HG02610 (cell line): Measurements from ENCODE around the gene ASTN2.

Experiments
- ATAC-seq: cut with Tn5 transposase; IDR thresholded peaks from one replicate; pipeline ENCODE4 v1.9.1; 2021; ENCODE audit warnings: mild to moderate bottlenecking, moderate library complexity; ENCODE audit not compliant: unreplicated experiment

ASTN2 gene

DNA sequence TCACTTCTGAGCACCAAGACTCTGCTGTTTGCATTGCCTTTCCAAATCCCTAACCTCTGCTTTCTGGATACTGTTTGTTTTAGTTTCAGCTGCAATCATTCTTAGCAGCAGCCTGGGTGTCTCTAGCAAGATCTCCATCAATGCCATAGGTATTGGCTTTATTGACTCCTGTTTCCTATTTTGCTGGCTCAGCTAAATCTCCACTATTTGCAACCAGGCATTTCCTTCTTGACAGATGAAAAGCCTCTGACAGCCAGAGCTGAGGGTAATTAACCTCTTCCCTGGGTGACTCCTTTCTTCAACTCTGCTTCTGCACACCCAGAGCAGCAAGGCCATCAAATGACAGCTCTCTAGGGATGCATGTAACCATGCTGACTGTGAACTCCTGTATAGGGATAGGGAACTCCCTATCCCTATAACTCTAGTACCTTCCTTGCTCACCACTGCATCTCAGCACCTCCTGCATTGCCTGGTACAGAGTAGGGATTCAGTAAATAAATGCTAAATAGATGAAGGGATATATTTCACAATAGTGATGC, 434.2 kb downstream of the ASTN2 start:
- ATAC-seq, result no peak

DNA sequence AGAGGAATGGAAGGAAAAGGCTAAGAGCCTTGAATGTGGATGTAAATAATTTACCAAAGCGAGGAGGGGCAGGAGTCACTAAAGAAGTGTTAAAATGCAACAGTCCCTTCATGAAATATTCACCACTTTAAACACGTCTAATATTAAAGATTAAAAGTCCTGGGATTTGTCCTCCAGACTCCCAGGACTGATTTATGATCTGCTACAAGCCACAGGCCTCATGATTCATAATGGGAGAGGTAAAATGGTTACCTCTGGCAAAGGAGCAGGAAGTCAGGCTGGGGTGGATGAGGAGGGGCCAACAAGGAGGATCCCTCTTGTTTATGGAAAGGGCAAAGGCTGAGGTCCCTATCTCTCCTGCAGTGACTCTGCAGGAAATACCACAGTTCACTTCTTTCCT, 435.4 kb downstream of the ASTN2 start:
- no peak for ATAC-seq

DNA sequence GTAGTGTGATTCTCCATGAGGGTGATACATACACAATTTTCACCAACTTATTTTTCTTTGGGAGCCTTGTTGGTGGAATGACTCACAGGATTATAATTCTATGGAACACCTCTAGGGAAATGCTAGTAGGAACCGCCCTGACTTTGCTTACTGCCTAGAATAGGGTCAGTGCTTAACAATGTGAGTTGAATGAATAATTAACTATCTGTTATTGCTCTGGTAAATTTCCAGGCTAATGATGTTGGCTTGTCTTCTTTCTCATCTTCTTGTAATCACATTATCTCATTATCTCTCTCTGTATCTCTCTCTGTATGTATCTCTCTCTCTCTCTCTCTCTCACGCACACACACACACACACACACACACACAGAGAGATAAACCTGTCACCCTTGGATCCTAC, 436.7 kb downstream of the ASTN2 start:
- ATAC-seq, result no peak

DNA sequence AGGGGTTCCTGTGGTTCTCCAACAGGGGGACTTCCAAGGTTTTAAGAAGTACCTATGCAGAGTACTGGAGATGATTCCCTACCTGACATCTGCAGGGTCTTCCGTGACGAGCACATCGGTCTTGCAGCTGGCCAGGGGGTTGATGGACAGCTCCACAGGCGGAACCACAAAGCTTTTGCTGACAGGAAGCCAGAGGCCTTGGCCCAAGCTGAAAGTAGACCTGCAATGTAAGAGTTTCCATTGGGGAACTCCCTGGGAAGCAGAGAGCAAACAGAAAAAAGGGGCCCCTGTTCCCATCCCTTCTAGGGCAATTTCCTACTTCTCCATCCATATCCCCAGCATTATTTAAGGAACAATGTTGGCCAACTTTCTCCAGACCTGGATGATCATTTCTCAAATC, 439.7 kb downstream of the ASTN2 start:
- ATAC-seq, result no peak

DNA sequence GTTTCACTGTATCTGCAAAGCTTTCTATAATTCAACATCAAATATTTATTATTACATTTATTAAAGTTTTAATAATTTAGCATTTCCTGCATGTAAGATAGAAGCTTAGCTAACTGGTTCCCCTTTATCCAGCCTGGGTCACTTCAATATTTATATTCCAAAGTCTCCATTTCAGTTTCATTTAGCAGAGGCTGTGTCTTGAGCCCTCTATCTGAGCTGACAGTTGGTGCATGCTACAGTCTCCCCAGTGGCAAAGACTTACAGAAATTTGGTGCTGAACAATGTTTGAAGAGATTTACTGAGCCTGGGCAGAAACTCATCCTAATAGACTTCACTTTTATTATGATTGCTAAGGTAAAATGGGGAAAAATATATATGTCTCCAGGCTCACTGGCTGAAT, 448.7 kb downstream of the ASTN2 start:
- no peak for ATAC-seq

DNA sequence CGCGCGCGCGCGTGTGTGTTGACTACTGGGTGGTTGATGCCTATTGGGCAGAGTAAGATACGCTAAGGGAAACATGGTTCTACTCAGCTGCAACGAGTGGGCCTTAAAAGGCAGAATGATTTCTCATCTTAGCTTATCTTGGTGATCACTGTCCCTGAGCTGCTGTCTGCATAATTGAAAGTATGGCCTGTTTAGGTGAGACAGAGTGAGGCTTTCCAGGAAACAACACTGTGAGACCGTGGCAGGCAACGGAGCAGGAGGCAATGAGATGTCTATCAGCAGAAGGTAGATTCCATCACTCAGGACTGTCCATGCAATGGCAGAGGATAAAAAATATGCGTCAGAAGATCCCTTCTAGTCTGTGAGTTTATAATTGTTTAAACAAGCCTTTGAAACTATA, 450.6 kb downstream of the ASTN2 start:
- no peak for ATAC-seq

DNA sequence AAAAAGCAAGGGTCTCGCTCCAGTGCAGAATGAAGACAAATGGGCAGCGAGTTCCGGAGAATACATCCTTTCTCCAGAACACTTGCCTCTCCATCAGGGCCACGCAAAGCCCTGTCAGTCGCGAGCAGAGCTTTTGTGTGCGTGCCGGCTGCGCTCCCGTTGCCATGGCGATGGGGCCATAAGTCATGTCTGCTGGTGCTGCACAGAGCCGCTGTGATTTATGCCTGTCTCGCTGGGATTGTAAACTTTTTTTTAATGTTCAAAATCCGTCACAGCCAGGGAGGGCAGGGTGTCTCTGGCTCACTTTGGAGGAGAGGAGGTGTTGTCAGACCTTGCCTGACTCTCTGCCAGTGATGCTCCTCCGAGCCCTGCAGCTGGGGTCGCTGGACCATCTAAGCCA, 455.0 kb downstream of the ASTN2 start:
- ATAC-seq, result no peak

DNA sequence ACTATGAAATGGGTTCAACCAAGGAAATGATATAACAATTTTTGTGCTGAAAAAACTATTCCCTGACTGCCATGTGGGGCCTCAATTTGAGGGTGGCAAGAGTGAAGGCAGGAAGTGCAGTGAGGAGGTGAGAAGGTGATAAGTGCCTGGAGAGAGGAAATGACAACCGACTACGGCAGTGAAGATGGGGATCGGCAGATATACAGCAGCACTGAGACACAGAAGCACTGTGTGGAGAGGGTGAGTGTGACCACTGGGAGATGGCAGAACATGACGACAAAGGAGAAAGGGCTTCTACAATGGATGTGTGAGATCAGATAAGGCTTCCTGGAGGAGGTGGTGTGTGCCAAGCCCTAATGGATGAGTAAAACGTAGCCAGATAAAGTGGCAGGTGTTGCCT, 456.0 kb downstream of the ASTN2 start:
- no peak for ATAC-seq

DNA sequence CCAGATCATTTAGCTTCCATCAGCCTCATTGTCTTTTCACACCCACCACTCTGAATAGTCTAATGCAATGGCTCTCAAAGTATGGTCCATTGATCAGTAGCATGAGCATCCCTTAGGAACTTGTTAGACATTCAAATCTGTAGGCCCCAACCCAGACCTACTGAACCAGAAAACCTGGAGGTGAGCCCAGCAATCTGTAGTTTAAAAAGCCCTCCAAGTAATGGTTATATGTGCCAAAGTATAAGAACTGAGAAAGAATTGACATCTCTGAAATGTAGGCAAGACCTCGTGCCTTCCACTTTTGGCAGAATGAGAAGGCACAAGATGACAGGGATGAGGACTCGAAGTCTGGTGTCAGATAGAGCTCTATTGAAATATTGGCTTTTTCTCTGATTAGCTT, 460.1 kb downstream of the ASTN2 start:
- ATAC-seq, result no peak

DNA sequence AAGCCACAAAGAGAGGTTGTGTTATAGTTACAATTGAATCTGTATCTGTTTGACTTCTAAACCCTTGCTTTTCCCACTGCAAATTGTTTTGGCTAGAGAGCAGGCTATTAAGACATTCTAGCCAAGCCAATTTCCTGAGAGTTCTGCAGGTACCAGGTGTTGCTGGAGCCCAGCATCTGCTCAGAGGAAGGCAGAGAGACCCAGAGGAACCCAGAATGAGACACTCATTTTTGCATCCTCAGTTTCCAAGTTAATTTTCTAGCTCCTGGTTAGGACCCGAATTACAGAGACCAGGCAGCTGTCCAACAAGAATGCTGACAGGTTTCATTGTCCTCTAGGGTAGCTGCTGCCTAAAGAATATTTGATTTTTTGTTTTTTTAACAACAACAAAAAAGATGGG, 461.6 kb downstream of the ASTN2 start:
- no peak for ATAC-seq

DNA sequence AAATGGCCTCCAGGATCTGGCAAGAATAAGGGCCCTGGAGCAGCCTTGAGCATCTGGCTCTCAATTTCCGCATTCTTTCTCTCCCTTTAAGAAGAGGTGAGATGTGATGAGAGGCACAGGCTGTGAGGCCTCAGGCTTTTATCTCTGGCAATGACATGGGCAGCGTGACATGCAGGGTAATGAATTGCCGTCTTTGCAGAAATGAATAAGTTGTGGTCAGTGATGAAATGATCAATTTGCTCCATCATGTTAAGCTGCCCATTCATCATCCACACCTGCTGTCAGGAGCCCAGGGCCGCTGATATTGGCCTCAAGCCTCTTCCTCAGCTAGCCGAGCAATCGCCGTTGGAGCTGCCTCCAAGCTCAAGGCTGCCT, 462.4 kb downstream of the ASTN2 start:
- ATAC-seq, result no peak

DNA sequence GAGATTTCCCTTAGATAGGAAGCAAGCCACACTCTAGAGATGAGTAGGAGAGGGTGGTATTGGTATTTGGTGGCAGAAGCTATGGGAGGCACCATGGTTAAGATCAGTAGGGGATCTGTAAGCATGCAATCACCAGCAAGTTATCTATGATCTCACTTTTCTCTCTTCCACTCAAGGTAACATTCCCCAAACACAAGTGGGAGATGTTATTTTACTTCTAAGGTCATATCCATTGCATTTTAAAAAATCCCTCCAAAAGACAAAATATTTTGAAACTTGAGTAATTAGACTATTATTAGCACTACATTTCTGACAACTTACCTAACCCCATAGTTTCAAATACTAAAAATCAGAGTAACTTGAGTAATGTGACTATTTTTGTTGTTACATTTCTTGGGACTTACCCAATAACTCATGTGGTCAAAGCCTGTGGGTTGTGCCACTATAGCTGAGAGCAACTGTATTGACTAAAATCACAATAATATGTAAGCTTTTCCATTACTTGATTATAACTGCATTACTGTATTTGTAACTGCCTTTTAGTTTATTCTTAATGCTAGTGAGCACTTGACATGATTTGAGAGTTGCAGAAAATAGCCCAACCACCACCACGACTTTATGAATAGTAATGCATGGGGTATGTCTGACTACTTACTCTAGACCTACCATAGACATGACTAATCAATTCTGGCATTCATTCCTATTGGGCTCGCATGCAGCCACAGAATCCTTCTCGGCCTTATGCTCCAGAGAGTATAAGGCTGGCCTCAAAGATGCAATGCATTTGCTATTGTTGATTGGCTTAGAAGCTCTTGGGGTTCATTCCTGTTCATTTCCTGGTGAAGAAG, 463.0 kb downstream of the ASTN2 start:
- peak; percentile 82 for ATAC-seq

DNA sequence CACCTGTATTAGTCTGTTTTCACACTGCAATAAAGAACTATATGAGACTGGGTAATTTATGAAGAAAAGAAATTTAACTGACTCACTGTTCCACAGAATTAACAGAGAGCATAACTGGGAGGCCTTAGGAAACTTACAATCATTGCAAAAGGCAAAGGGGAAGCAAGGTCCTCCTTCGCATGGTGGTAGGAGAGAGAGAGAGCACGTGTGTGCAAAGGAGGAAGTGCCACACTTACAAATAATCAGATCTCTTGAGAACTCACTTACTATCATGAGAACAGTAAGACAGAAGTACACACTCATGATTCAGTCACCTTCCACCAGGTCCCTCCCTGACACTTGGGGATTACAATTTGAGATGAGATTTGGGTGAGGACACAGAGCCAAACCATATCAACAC, 469.0 kb downstream of the ASTN2 start:
- no peak for ATAC-seq

DNA sequence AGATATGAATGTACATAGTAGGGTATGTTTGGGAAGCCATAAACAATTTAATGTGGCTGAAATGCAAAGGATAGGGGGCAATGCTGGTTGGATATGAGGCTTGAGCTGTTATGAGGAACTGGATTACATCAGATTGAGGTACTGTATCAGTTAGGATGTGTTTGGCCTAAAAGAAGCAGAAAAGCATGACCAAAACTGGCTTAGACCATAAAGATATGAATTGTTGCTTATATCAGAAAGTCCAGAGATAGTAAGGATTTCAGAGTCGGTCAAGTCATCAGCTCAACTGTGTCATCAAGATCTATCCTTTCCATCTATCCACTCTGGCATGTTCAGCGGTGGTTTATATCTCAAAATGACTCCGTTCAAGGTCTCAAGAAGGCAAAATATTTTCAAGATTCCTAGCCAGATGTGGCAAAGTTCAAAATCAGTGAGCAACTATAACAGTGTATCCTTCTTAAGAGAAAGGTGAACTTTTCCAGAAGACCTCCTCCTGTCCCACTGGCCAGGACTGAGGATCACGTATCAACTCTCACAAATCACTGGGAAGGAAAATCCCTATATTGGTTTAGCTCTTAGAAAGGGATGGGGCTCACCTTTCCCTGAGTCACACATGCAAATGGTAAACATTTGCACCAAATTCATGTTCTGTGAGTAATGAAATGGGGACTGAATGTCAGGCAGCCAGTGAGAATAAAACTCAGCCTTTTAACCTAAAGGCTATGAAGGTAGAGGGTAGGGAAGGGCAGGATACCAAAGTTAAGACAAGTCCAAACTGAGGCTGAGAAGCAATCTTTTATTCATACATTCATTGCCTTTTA, 469.9 kb downstream of the ASTN2 start:
- ATAC-seq, result no peak

DNA sequence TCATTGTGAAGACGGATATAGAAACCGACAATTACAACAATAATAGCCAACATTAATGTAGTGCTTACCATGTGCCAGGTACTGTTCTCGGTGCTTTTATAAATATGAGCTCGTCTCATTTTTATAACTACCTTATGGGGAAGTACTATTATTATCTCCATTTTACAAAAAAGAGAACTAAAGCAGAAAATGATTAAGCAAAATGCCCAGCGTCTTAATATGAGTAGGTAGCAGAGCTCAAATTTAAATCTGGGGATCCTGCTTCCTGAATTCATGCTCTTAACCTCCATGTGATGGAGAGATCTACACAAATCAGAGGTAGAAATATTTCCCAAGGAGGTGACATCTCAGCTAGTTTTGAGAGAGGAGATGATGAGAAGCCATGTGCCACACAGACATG, 470.9 kb downstream of the ASTN2 start:
- no peak for ATAC-seq

DNA sequence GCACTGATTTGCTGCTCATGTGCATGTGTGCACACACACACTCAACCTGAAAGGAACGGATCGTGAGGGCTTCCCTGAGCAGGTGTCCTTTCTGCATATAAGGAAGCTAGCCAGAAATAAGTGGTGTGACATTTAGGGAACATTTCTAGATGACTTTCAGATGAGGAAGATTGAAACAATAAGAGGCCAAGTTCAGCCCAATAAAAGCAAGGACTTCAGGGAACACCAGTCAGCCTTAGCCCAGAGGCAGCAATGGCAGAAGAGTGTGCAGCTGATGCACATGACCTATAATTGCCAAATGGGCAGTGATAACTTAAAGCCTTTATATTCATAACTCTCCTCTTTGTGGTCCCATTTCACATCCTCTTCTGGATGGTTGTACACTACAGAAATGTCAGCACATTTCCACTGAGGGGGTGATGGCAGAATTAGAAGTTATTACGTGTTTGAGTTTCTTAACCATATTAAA, 472.2 kb downstream of the ASTN2 start:
- ATAC-seq, result peak; percentile 69

DNA sequence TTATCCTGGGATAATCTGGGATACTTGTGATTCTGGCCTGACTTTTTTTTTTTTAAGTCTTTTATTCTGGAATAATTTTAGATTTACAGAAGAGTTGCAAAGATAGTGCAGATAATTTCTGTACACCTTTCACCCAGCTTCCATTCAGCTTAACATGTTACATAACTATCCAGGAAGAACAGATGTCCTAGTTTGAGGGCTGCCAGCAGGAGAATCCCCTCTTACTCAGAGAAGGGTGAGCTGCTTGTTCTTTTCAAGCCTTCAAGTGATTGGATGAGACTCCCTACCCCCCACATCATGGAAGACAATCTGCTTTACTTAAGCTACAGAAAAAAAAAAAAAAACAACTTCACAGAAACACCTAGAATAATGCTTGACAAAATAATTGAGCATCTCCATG, 473.6 kb downstream of the ASTN2 start:
- ATAC-seq, result no peak

DNA sequence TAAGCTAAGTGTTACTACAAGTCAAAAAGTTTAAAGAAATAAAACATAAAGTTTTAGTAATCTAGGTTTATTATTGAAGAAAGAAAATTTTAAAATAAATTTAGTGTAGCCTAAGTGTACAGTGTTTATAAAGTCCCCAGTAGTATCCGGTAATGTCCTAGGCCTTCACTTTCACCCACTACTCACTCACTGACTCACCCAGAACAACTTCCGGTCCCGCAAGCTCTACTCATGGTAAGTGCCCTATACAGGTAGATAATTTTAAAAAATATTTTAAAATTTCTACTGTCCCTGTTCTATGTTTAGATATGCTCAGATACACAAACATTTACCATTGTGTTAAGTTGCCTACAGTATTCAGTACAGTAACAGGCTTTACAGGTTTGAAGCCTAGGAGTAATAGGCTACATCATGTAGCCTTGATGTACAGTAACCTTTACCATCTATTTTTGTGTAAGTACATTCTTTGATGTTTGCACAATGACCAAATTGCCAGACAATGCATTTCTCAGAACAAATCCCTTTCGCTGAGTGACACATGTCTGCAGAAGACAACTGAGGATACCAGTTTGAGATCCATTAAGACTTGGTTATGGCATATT, 474.1 kb downstream of the ASTN2 start:
- ATAC-seq, result no peak

DNA sequence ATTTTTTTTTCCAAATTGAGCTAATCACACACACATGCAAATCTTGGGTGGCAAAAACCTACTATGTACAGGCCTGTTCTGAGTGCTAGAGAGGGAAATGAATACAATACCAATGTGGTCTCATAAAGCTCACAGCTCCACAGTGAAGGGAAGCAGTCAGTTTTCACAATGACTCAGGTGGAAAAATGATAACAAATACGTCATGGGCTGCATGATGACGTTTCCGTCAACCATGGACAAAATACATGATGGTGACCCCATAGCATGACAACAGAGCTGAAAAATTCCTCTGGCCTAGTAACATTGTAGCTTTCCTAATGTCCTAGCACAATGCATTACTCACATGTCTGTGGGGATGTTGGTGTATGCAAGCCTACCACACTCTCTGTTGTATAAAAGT, 475.2 kb downstream of the ASTN2 start:
- peak; percentile 46 for ATAC-seq

DNA sequence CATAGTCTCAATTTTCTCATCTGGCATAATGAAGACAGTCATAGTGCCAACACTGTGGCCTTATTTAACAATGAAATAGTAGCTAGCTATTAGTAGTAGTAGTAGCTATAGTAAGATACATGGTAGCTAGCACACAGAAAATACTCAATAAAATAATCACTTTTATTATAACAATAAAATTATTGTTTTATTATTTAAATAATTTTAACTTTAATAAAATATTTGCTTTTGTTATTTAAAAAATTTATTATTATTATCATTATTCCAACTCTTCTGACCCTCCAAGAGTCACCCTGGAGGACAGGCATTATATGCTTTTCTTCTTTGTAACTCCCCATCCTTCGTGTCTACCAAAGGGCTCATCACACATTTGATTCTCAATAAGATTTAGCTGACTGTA, 475.7 kb downstream of the ASTN2 start:
- no peak for ATAC-seq

DNA sequence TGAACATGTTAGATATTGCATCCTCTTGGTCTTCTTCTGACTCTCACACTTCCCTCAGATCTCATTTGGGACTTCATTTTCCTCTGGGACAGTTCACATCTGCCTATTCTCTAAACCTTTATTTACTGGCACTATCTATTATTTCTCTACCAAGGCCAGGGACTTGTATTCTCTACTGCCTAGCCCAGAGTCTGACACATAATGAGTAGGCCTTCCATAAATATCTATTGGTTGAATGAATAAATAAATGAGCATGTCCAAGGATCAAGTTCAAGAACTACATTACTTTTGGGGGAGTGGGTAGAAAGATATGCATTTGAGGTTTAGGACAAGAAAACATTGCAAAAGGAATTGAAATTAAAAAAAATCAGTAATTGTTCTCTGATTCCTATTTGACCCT, 477.5 kb downstream of the ASTN2 start:
- no peak for ATAC-seq
